Caco-2 (cell line): ENCODE data around the gene GDF10. TPM values are rescaled to one million over a fixed set of nuclear protein-coding genes. Genes with fewer than 3 reads are reported as not detected.

Experiments
- BruUV-seq: library from RNA; stranded (reverse); fragments of 400-500 nt; replicated peaks from 2 replicates; lab custom pipeline; 2021; lab: Mats Ljungman, UMichigan
- CTCF ChIA-PET: fragments of 300-600 bp; sonication (Branson Sonifier 250); formaldehyde crosslinking; loops from one replicate; lab custom pipeline; 2022; ENCODE audit warnings: antibody characterized with exemption; lab: Charles Lee
- POLR2A ChIA-PET: fragments of 300-600 bp; sonication (Branson Sonifier 250); formaldehyde crosslinking; loops from one replicate; lab custom pipeline; 2022; ENCODE audit warnings: antibody characterized with exemption; lab: Charles Lee
- DNase-seq, 2 experiments: peaks; one replicate each; pipeline versions ENCODE4 v3.0.0 to v3.0.0-alpha.2; 2020 to 2022
- H3K27me3 ChIP-seq: replicated peaks from 2 replicates; pipeline ENCODE4 v1.6.0; 2011; ENCODE audit warnings: low read length; ENCODE audit not compliant: control insufficient read depth, insufficient read depth
- H3K36me3 ChIP-seq: 2 replicates; pipeline ENCODE4 v1.5.1; 2011; ENCODE audit warnings: low read length; ENCODE audit not compliant: control insufficient read depth, insufficient read depth
- H3K4me1 ChIP-seq: fragments of 250-450 bp; sonication (Bioruptor Pico); 2 replicates; pipeline ENCODE4 v1.5.1; 2020; ENCODE audit warnings: mild to moderate bottlenecking
- H3K4me3 ChIP-seq: 2 replicates; pipeline ENCODE4 v1.5.1; 2011; ENCODE audit warnings: low read depth, mild to moderate bottlenecking, control low read depth, low read length
- H3K9me3 ChIP-seq: fragments of 250-450 bp; sonication (Bioruptor Pico); 2 replicates; pipeline ENCODE4 v1.5.1; 2020; ENCODE audit warnings: mild to moderate bottlenecking, moderate library complexity
- H3K27ac Mint-ChIP-seq: one replicate; pipeline ENCODE4 v1.8.0; 2022; ENCODE audit warnings: mixed read lengths; ENCODE audit not compliant: unreplicated experiment
- H3K27me3 Mint-ChIP-seq: one replicate; pipeline ENCODE4 v1.8.0; 2022; ENCODE audit warnings: mixed read lengths; ENCODE audit not compliant: insufficient read depth, unreplicated experiment
- H3K36me3 Mint-ChIP-seq: one replicate; pipeline ENCODE4 v1.8.0; 2022; ENCODE audit warnings: mild to moderate bottlenecking, mixed read lengths; ENCODE audit not compliant: insufficient read depth, unreplicated experiment
- H3K4me1 Mint-ChIP-seq: one replicate; pipeline ENCODE4 v1.8.0; 2022; ENCODE audit warnings: low read depth, mixed read lengths; ENCODE audit not compliant: unreplicated experiment
- H3K4me3 Mint-ChIP-seq: one replicate; pipeline ENCODE4 v1.8.0; 2022; ENCODE audit warnings: mild to moderate bottlenecking, moderate library complexity, mixed read lengths; ENCODE audit not compliant: unreplicated experiment
- H3K9me3 Mint-ChIP-seq: one replicate; pipeline ENCODE4 v1.8.0; 2022; ENCODE audit warnings: mixed read lengths; ENCODE audit not compliant: unreplicated experiment
- CTCF ChIP-seq, 2 experiments: fragments of 200-600 bp in 1 of 2; IDR thresholded peaks; 1 replicate in 1 of 2; 2 replicates in 1 of 2; pipeline versions ENCODE4 v1.5.1 to v1.8.0; 2011 to 2022; ENCODE audit warnings: antibody characterized with exemption in 1 of 2, control low read depth in 1 of 2, inconsistent platforms in 1 of 2, low read depth in 1 of 2, low read length in 1 of 2, mild to moderate bottlenecking in 1 of 2, moderate library complexity in 1 of 2; ENCODE audit not compliant: insufficient read depth in 1 of 2, severe bottlenecking in 1 of 2, unreplicated experiment in 1 of 2
- intact Hi-C: fragments of 100-400 bp; cut with micrococcal nuclease; formaldehyde crosslinking; loops from one replicate; pipeline ENCODE4 v1.10.0; 2022; ENCODE audit not compliant: unreplicated experiment
- total RNA-seq: library from RNA; stranded (reverse); gene quantifications from 2 replicates; pipeline ENCODE4 v1.2.3, GENCODE V29; 2022

The GDF10 gene
- total RNA-seq, 1 experiment from 2014 or later, result not detected

- peaks cover 9% of the 10 kb centered on the region for H3K9me3 Mint-ChIP-seq
- H3K36me3 ChIP-seq, result no peaks in the 10 kb centered on the region
- ChIA-PET CTCF (interaction anchor here (0.5 kb wide), 1 partner anchor 78 kb away, joined by 3 read pairs; no protein-coding TSS in a partner anchor), POLR2A (no interaction called here)
- H3K27me3 ChIP-seq, result no peaks in the 10 kb centered on the region
- no peak for TF ChIP-seq CTCF (IDR thresholded peaks at IDR 0.05; ENCODE audit: insufficient read depth in 1 of 2, low read depth in 1 of 2, low read length in 1 of 2, severe bottlenecking in 1 of 2, unreplicated experiment in 1 of 2)
- DNase-seq, result no peak
- no peaks in the 10 kb centered on the region for H3K4me1 ChIP-seq
- 0 out of 2 replicates have a peak, but pooled peaks cover 4% of the 10 kb centered on the region for H3K9me3 ChIP-seq
- H3K27me3 Mint-ChIP-seq, result peaks cover 8% of the 10 kb centered on the region
- H3K4me3 Mint-ChIP-seq, result no peak overlapping the region
- intact Hi-C loops, result no loop called here
- no TSS peak for BruUV-seq
- no peak overlapping the region for H3K27ac Mint-ChIP-seq
- H3K4me3 ChIP-seq, result no peak overlapping the region
- H3K4me1 Mint-ChIP-seq, result no peaks in the 10 kb centered on the region
- H3K36me3 Mint-ChIP-seq, result no peaks in the 10 kb centered on the region
These were observed 37.1 kb upstream of the GDF10 start for GRCh38 chr10:47262606-47263533.

- Mint-ChIP-seq H3K9me3 (peaks cover 9% of the 10 kb centered on the region), H3K4me1 (no peaks in the 10 kb centered on the region), H3K36me3 (no peaks in the 10 kb centered on the region), H3K27ac (no peak overlapping the region), H3K4me3 (no peak overlapping the region), H3K27me3 (peaks cover 16% of the 10 kb centered on the region)
- TF ChIP-seq CTCF (IDR thresholded peaks at IDR 0.05; ENCODE audit: insufficient read depth in 1 of 2, low read depth in 1 of 2, low read length in 1 of 2, severe bottlenecking in 1 of 2, unreplicated experiment in 1 of 2), result no peak
- intact Hi-C loops, result no loop called here
- ChIA-PET CTCF (no interaction called here), POLR2A (no interaction called here)
- DNase-seq, result no peak
- Histone ChIP-seq H3K27me3 (no peaks in the 10 kb centered on the region), H3K9me3 (0 out of 2 replicates have a peak, but pooled peaks cover 4% of the 10 kb centered on the region), H3K4me1 (no peaks in the 10 kb centered on the region), H3K4me3 (no peak overlapping the region), H3K36me3 (no peaks in the 10 kb centered on the region)
- BruUV-seq, result no TSS peak
These were observed 35.2 kb upstream of the GDF10 start for GRCh38 chr10:47264797-47265281.

- intact Hi-C loops, result no loop called here
- H3K27me3 ChIP-seq, result no peaks in the 10 kb centered on the region
- no peak for TF ChIP-seq CTCF (IDR thresholded peaks at IDR 0.05; ENCODE audit: insufficient read depth in 1 of 2, low read depth in 1 of 2, low read length in 1 of 2, severe bottlenecking in 1 of 2, unreplicated experiment in 1 of 2)
- Mint-ChIP-seq H3K36me3 (no peaks in the 10 kb centered on the region), H3K4me1 (no peaks in the 10 kb centered on the region), H3K27me3 (peaks cover 18% of the 10 kb centered on the region), H3K4me3 (no peak overlapping the region), H3K9me3 (peaks cover 9% of the 10 kb centered on the region), H3K27ac (no peak overlapping the region)
- no peaks in the 10 kb centered on the region for H3K36me3 ChIP-seq
- H3K4me1 ChIP-seq, result no peaks in the 10 kb centered on the region
- DNase-seq, result no peak
- no TSS peak for BruUV-seq
- ChIA-PET CTCF (no interaction called here), POLR2A (no interaction called here)
- no peak overlapping the region for H3K4me3 ChIP-seq
- H3K9me3 ChIP-seq, result 0 out of 2 replicates have a peak, but pooled peaks cover 4% of the 10 kb centered on the region
These were observed 33.4 kb upstream of the GDF10 start for GRCh38 chr10:47266602-47267001.
